GM21526 (cell line): ENCODE data around the gene CREG2.

ENCODE experiments used
- ATAC-seq: cut with Tn5 transposase; IDR thresholded peaks from one replicate; pipeline ENCODE4 v1.9.1; 2021; ENCODE audit warnings: moderate library complexity; ENCODE audit not compliant: unreplicated experiment, low FRiP score

The CREG2 gene

DNA sequence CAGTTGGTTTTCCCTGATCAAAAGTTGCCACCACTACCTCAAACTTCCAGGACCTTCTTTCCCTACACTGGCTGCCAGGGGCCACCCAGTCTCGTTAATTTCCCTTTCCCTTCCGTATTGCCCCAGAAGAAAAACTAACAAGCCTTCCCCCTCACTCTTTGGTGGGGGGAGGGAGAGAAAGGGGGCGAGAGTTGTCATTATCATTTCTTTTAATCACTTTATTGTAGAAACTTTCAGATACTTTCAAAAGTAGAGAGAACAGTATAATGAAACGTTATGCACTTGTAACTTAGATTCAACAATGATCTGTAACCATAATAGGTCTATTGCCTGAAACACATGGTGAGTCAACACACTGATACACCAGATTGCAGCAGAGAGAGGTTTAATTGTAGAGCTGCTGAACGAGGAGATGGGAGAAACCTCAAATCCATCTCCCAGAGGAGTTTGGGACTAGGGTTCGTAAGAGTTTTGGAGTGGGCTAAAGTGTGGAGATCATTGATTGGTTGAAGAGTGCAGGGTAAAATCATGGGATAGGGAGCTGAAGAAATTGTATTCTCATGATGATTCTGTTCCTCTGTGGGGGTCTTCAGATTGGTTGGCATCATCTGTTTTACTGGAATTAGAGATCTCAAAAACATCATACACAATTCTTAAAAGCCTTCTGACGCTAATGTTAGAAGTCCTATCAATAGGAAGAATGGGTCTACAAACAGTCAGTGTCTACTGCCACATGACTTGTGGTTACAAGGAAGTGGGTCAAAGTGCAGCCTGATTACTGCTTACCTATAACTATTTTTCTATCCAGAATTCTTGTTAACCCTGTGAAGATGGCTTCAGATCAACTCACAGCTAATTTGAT lies 76.2 kb downstream of the CREG2 start:
- no peak for ATAC-seq

DNA sequence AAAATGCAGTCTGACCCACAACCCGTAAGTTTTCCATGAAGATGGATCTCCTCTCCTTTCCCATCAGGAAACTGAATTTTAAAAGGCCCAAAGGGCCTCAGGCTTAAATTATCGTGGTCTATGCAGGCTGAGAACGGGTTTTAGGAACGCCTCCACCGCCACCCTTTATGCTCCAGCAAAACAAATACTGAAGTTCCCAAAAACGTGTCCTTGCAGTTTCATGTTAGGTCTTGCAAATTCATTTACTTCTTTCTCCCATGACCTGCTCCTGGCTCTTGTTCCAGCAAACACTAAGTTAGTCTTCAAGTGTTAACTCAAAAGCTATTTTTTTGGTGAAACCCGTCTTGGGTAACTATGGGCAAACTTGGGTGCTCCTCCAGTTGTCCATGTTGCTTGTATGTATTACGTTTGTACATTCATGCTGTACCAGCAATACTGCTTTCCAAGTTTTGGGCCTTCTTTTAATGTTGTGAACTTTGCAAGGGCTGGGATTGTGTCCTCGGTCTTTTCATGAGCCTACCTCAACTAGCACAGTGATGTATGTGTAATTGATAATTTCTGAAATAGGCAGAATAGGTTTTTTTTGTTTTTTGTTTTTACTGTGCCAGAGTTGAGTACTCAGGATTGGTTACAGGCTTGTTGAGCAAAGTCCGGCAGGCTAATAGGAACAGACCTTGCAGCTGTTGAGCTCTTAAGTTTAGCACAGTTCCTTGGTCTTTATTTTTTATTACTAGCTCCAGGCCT lies 77.0 kb downstream of the CREG2 start:
- ATAC-seq: no peak

DNA sequence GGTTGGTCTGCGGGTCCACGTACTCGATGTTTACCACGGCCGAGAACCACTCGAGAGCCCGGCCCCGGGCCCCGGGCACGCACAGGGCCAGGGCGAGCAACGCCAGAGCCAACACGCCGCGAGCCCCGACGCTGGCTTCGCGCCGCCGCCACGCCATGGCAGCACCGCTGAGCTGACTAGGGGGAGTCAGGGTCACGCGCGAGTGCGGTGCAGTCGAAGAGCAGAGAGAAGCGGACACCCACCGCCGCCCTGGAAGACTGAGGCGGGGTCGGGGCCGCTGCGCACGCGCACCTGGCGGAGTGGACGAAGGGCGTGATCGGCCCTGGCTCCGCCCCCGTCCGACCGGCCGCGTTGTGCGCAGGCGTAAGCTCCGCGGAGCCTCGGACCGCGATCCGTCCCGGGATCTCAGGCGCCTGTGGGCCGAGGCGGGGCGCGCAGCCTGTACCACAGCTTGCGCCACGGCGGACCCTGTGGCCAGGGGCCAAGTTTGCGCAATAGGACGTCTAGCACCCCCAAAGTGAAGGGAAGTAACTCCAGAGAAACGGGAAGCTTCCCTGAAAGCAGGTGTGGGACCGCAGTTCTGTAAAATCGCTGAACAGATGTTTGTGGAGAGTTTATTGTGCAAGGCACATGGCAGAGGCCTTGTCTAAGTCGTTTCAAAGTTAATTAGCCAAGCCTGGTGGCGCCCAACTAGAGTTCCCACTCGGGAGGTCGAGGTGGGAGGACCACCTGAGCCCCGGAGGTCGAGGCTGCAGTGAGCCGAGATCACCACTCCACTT lies 78.7 kb downstream of the CREG2 start, which contains the start of gene RNF149:
Gene RNF149, minus strand, starts transcription at position 270 of the 779 bp plus-strand sequence. Its CDS starts 113 bp downstream, at position 157.
- ATAC-seq: peak; percentile 58

DNA sequence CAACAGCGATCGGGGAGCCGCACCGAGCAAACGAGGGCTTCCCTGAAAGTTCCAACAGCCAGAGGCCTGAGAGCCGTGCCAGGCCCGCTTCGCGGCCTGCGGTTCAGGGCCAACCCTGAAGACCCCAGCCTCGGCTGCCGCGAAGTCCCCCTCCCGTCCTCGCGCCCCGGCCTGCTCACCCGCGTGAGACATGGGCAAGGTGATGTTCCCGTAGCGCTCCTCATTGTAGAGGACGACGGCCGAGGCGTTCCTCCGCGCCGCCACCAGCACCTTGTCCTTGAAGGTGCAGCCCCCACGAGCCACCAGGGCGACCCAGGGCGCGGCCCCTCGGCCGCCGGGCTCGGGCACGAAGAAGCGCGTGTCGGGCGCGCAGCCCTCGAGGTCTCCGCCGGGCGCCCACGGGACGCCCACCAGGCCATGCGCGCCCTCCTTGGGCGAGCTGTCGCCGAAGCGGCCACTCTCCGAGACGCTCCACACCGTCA lies 79.3 kb downstream of the CREG2 start:
- peak; percentile 11 for ATAC-seq

DNA sequence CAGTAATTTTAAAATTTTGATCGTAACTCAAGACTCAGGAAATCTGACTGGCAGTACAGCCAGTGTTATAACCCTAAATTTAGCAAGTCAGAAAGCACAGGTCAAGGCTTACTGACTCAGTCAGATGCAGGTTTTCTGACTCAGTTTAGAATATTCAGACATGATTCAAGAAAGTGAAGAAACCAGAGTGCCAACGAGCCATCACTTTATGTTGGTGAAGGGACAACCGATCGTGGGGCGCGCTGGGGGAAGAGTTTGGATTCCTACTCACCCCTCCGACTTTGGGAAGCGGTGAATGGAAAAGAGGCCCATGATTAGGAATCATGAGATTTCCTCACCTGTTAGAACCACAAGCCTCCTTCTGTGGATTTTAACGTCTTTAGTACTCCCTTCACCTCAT lies 79.8 kb downstream of the CREG2 start:
- no peak for ATAC-seq

DNA sequence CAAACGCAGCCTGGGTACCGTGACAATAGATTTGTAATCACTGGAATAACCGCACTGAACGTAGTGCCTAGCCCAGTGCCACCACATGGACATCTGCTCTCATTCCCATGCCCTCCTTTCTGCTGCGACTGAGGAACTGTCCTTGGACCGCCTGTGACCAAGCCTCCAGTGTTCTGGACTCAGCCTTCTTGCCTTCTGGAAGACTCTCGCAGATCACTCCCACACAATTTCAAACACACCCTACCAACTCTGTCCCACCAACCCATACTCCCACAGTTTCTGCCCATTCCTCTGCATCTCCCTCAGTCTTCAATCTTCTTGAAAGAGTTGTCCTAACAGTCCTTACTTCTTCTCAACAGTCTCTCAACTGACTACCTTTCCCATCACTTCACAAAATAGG lies 80.9 kb downstream of the CREG2 start:
- peak; percentile 4 for ATAC-seq

DNA sequence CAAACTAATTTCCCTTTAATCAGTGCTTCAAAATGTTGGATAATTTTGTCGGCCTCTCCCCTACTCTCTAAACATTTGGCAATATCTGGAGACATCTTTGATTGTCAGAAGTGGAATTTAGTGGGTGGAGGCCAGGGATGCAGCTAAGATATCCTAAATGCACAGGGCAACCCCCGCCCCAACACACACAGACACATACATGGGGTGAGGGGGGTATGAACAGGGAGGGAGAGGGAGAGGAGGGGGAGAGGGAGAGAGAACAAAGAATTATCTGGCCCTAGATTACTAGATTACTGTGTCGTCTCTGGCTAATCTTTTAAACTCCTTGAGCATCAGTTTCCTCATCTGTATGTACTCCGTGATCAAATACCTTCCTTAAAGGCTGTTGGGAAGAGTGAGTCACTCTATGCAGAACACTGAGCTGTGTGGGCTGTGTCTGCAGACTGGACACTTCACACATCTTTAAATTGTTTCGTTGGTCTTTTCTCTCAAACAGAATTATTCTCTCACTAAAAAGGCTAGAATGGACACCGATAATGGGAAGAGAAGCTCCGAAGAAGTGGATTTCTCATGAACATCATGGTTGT lies 81.7 kb downstream of the CREG2 start:
- ATAC-seq: no peak

DNA sequence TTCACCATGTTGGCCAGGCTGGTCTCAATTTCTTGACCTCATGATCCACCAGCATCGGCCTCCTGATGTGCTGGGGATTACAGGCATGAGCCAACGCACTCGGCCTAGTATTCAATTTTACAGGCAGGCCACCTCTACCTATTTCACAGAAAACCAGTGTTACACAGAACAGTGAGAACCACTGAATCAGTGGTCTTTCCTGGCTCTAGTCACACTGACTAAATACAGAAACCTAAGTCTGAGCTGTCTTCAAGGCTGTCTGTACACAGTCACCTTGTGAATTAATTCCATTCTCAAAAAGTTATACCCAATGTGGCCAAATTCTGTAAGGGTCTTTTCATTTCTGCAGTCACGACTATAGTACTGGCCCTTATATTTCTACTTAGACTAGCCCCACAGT lies 82.3 kb downstream of the CREG2 start:
- ATAC-seq: no peak

DNA sequence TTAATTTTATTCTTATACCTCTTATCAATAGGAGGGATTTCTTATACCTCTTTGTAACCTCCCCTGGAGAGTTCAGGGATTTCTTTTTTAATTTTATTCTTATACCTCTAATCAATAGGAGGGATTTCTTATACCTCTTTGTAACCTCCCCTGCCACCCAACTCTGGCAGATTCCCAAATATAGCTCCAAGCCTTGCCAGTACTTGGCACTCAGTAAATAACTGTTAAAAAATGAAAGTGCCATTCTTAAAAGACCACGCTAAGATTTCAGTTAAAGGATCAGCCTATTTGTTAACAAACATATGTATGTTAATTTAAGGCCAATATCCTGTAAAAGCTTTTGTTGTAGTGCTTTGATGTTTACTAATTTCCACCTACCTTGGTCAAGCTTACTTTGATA lies 83.6 kb downstream of the CREG2 start:
- ATAC-seq: no peak

DNA sequence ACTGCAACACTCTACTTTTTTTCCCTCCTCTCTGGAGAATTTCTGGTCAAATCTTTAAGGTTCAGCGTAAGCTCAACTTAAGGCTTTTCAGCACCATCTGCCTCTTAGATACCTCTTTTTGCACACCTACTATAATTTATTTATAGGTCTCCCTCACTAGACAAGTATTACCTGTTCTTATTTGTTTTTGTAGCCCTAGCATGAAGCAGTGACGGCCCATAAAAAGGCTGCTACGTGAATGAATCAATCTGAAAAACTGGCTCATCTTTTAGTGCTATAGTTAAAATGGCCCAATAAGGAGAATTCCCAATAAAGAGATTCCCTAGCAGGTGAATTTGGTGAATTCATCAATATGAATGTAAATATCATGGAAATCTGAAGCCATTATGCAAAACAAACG lies 85.3 kb downstream of the CREG2 start:
- ATAC-seq: no peak

DNA sequence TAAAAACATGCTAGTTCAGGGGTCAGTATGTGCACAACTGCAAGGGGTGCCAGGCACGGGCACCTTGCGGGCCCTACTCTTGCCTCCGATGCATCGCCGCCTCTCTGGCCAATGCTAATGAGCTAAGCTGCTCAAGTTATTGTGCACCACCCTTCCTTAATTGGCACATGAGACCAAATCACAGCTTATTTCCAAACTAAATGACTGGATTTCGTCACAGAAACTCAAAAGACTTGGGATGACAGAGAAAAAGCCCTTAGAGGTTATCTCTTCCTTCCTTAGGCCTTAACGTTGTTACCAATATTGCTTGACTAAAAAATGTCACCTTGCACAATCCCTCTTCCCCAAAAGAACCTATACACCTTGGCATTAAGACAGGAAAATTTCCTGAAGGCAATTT lies 86.5 kb downstream of the CREG2 start:
- no peak for ATAC-seq

DNA sequence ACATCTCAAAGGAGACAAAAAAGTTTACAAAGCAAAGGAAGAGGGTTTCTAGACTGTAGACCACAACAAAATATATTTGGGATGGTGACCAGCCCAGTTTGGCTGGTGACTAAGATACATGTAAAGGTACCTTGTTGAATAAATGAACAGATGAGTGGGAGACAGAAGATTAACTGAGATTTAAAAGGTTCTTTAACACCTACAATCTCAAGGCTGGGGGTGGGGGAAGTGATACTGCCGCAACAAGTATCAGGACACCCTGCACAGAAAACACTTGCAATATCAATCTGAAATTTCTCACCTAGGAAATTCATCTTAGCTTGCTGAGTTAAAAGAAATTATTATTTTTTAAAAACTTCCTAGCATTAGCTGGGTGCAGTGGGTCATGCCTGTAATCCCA lies 87.1 kb downstream of the CREG2 start:
- no peak for ATAC-seq

DNA sequence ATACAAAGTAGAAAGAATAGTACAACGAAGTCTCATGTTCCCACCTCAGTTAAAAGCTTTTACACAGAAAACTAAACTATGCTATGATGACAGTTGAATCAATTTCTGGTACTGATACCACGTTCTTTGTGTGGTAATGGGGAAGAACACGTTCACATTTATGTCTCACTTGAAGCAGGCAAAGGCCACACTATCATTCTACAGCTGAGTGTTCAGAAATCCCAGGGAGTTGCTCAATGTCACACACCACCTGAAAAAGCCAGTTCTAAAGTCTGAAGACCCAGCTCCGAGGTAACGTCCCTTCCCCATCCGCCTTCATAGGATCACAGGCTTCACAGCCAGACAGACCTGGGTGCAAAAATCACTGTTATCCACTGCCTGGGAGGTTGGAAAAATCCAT lies 87.7 kb downstream of the CREG2 start:
- no peak for ATAC-seq

DNA sequence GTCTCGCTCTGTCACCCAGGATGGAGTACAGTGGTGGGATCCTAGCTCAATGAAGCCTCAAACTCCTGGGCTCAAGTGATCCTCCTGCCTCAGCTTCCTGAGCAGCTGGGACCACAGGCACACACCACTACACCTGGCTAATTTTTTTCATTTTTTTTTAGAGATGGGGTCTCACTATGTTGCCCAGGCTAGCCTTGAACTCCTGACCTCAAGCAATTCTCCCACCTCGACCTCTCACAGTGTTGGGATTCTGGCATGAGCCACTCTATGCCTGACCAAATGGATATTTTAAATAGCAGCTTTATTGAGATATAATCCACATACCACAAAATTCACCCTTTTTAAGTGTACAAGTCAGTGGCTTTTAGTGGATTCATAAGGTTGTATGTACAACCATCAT lies 89.9 kb downstream of the CREG2 start:
- no peak for ATAC-seq

DNA sequence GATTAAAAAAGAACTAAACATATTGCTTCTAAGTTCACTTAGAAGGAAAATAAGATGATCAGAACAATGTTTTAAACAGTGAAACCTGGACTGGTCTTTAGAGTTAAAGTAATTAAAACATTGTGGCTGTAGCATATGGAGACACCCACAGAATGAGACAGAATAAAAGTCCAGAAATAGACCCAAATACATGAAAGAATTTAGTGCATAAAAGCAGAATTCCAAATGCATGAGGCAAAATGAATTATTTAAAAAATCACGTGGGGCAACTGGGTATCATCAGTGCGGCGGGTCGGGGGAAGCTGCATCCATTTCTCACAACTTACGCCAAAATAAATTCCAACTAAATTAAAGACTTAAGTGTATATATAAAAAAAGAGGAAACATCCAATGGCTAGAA lies 90.9 kb downstream of the CREG2 start:
- no peak for ATAC-seq

DNA sequence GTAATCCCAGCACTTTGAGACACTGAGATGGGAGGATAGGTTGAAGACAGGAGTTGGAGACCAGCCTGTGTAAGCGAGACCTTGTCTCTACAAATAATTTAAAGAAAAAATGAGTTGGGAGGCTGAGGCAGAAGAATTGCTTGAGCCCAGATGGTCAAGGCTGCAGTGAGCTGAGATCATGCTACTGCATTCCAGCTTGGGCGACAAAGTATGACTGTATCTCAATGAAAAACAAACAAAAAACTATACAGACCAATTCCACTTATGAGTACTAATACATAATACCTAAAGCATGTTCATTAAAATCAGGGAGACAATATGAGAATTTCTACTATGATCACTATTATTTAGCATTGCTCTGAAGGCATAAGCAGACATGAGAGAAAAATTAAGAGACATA lies 91.4 kb downstream of the CREG2 start:
- ATAC-seq: no peak
